Stimulated activated CD4-positive, alpha-beta T cell treated with anti-CD3 and anti-CD28 coated beads, Interleukin-1b, Interleukin-23, amount 100 ng/mL, for 24 hours (primary cell): ENCODE data around the gene IFIH1.
A peak's percentile ranks its signal among the peaks of the same experiment; 100 is the strongest.

Experiments
- DNase-seq, 4 experiments: peaks; one replicate each; pipeline ENCODE4 v3.0.0-alpha.2; 2020; ENCODE audit warnings: low read depth in 4 of 4, low spot score in 1 of 4

IFIH1 gene

GRCh38 chr2:162312853-162313252 is 5.6 kb downstream of the IFIH1 start:
- DNase-seq = no peak

GRCh38 chr2:162308747-162309503 is 9.6 kb downstream of the IFIH1 start:
- no peak for DNase-seq

GRCh38 chr2:162305901-162306300 is 12.6 kb downstream of the IFIH1 start:
- no peak for DNase-seq

GRCh38 chr2:162301877-162302276 is 16.6 kb downstream of the IFIH1 start:
- no peak for DNase-seq

- peak; percentile 18 to 41 (median 28) for DNase-seq
Observed at GRCh38 chr2:162301151-162301804, 17.2 kb downstream of the IFIH1 start.

GRCh38 chr2:162300266-162300665 is 18.2 kb downstream of the IFIH1 start:
- no peak for DNase-seq

- no peak for DNase-seq
Observed at GRCh38 chr2:162298669-162299335, 19.7 kb downstream of the IFIH1 start.

- DNase-seq = peak; percentile 27 to 47 (median 36)
Observed at GRCh38 chr2:162297925-162298552, 20.4 kb downstream of the IFIH1 start.

GRCh38 chr2:162295009-162295408 is 23.5 kb downstream of the IFIH1 start:
- no peak for DNase-seq

GRCh38 chr2:162293122-162293786 is 25.2 kb downstream of the IFIH1 start:
- no peak for DNase-seq

GRCh38 chr2:162291748-162292147 is 26.7 kb downstream of the IFIH1 start:
- DNase-seq = no peak

- DNase-seq = no peak
Observed at GRCh38 chr2:162282765-162283425, 35.6 kb downstream of the IFIH1 start.

GRCh38 chr2:162280654-162281053 is 37.8 kb downstream of the IFIH1 start:
- DNase-seq = no peak

- DNase-seq = no peak
Observed at GRCh38 chr2:162277381-162277780, 41.1 kb downstream of the IFIH1 start.

GRCh38 chr2:162267996-162268395 is 50.5 kb downstream of the IFIH1 start:
- no peak for DNase-seq

- no peak for DNase-seq
Observed at GRCh38 chr2:162267496-162267895, 51.0 kb downstream of the IFIH1 start.

GRCh38 chr2:162266460-162266760 is 52.1 kb downstream of the IFIH1 start:
- DNase-seq = no peak

- DNase-seq = no peak
Observed at GRCh38 chr2:162265666-162266459, 52.6 kb downstream of the IFIH1 start.

- no peak for DNase-seq
Observed at GRCh38 chr2:162261032-162261945, 57.2 kb downstream of the IFIH1 start.
